HepG2 (cell line): ENCODE results near the gene CXADR.

Experiments used
- CAMTA2 ChIP-seq: sonication (generic); formaldehyde crosslinking; IDR thresholded peaks from 2 replicates; pipeline ENCODE4 v1.4.0; 2020; ENCODE audit warnings: mild to moderate bottlenecking, missing genetic modification reagents, borderline replicate concordance
- CTCF ChIP-seq: sonication (generic); formaldehyde crosslinking; IDR thresholded peaks from 2 replicates; pipeline ENCODE4 v1.5.0; 2020; ENCODE audit warnings: mild to moderate bottlenecking, missing genetic modification reagents, moderate library complexity
- TFAP4 ChIP-seq: sonication (generic); IDR thresholded peaks from 2 replicates; pipeline ENCODE4 v1.6.1; 2016; ENCODE audit warnings: low read depth, borderline replicate concordance
- YEATS4 ChIP-seq: sonication (generic); formaldehyde crosslinking; IDR thresholded peaks from 2 replicates; pipeline ENCODE4 v1.4.0; 2020; ENCODE audit warnings: missing genetic modification reagents, borderline replicate concordance
- ZBTB1 ChIP-seq: sonication (generic); formaldehyde crosslinking; IDR thresholded peaks from 2 replicates; pipeline ENCODE4 v1.4.0; 2020; ENCODE audit warnings: missing genetic modification reagents, borderline replicate concordance
- ZBTB49 ChIP-seq: sonication (generic); formaldehyde crosslinking; IDR thresholded peaks from 2 replicates; pipeline ENCODE4 v1.4.0; 2020; ENCODE audit warnings: missing genetic modification reagents, borderline replicate concordance
- ZNF839 ChIP-seq: sonication (generic); formaldehyde crosslinking; IDR thresholded peaks from 2 replicates; pipeline ENCODE4 v1.4.0; 2020; ENCODE audit warnings: missing genetic modification reagents, mild to moderate bottlenecking, borderline replicate concordance

DNA sequence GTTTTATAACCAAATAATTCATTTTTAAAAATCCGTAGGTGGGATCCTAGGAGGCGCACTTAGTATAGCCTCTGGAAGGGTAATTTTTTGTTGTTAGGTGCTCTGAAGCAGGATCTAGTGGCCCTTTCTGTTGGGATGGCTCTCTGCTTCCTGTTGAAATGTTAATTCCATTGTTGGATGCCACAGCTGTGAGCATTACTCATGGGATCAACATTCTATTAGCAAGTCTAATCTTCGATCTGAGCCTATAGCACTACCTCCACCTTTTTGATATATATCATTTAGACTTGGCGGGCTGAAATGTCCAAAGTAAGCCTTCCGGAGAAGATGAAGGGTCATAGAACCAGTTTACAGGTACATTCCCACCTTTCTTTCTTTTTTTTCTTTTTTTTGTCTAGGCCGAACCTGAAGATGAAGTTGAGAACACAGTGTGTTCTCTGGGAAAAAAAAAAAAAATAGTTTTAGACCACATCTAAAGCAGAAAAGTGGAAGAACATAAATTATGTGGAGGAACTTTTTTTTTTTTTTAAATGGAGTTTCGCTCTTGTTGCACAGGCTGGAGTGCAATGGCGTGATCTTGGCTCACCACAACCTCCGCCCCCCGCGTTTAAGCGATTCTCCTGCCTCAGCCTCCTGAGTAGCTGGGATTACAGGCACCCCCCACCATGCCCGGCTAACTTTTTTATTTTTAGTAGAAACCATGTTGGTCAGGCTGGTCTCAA lies 1.4 kb downstream of the CXADR start:
- no peak for TF ChIP-seq CTCF (CRISPR knock-in tag)
- TF ChIP-seq YEATS4 (CRISPR knock-in tag) = no peak
- no peak for TF ChIP-seq CAMTA2 (CRISPR knock-in tag)
- no peak for TF ChIP-seq ZBTB49 (CRISPR knock-in tag)
- TF ChIP-seq ZNF839 = no peak
- peak; percentile 69 for TF ChIP-seq TFAP4
- TF ChIP-seq ZBTB1 (CRISPR knock-in tag) = no peak
